AG10803 (cell line): Measurements from ENCODE around the gene RPL18.

Experiments used
- DNase-seq: peaks from one replicate; pipeline ENCODE4 v3.0.0; 2010; ENCODE audit warnings: low read depth
- H3K4me3 ChIP-seq: 2 replicates; pipeline ENCODE4 v1.5.1; 2011; ENCODE audit warnings: mild to moderate bottlenecking, low read length, control low read depth
- CTCF ChIP-seq: conservative IDR thresholded peaks from 2 replicates; pipeline ENCODE4 v1.5.1; 2011; ENCODE audit warnings: mild to moderate bottlenecking, low read length, control low read depth, inconsistent platforms

Gene RPL18

DNA sequence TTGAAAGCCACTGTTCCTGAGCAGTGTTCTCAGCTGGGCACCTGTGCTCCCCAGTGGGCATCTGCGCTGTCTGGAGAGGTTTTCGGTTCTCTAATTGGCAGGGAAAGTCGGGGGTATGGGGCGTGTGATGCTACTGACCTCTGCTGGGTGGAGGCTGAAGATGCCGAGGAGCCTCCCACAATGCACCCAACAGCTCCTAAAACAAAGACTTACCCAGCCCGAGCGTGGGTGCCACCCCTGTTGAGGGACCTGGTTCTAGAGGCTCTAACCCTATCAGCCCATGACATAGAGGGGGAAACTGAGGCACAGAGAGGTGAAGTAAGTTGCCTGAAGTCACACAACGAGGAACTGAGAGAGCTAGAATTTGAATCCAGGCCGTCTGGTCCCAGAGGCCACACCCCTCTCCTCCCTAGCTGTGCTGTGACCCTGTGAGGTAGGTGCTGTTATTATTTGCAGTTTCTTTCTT is 10.1 kb downstream of the RPL18 start:
- peak; percentile 66 for TF ChIP-seq CTCF
- no peak overlapping the region; the same call in 1 of the 2 replicates for H3K4me3 ChIP-seq
- peak; percentile 43 for DNase-seq

GRCh38 chr19:48607359-48607755 is 11.6 kb downstream of the RPL18 start:
- no peak for TF ChIP-seq CTCF
- H3K4me3 ChIP-seq: no peak overlapping the region

GRCh38 chr19:48606463-48607358 is 12.3 kb downstream of the RPL18 start, which contains the start of gene SPACA4:
Gene SPACA4 (plus strand): TSS chr19:48606742. CDS start chr19:48606979, 237 bp downstream.
- no peak for TF ChIP-seq CTCF
- no peak for DNase-seq
- no peak within 1 kb of the TSS for H3K4me3 ChIP-seq

More at GRCh38 chr19:48607359-48607755, 11.6 kb downstream of the RPL18 start:
- DNase-seq: no peak

- no peak for DNase-seq
- H3K4me3 ChIP-seq: no peak overlapping the region
- no peak for TF ChIP-seq CTCF
Observed at GRCh38 chr19:48603850-48604249, 15.1 kb downstream of the RPL18 start.

DNA sequence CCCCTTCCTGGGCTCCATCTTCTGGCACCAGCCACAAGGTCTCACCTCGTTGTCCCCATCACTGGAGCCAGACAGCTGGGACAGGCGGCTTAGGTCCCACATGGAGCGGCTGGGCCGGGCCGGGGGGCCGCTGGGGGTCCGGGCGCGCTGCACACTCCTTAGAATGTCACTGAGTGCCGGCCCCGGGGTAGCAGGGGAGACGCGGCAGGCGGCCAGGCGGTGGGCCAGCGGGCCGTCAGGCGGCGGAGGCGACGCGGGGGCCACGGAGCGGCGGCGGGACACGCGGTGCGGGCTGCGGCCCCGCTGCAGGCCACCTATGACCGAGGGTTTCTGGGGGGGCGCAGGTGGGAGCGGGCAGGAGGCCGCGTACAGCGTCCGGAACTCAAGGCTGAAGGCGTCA is 15.5 kb downstream of the RPL18 start:
- H3K4me3 ChIP-seq: no peak overlapping the region
- TF ChIP-seq CTCF: no peak
- no peak for DNase-seq

- TF ChIP-seq CTCF: no peak
- no peak overlapping the region for H3K4me3 ChIP-seq
- no peak for DNase-seq
Observed at GRCh38 chr19:48603001-48603400, 16.0 kb downstream of the RPL18 start.
